GM12801 (cell line): Measurements from ENCODE around the gene MYL10.

Source experiments
- TF ChIP-seq, protein P1 (sequence below): IDR thresholded peaks from one replicate; pipeline ENCODE4 v1.5.1; 2011; ENCODE audit warnings: control low read depth; ENCODE audit not compliant: insufficient read length; ENCODE audit errors: extremely low read depth

MYL10 gene

DNA sequence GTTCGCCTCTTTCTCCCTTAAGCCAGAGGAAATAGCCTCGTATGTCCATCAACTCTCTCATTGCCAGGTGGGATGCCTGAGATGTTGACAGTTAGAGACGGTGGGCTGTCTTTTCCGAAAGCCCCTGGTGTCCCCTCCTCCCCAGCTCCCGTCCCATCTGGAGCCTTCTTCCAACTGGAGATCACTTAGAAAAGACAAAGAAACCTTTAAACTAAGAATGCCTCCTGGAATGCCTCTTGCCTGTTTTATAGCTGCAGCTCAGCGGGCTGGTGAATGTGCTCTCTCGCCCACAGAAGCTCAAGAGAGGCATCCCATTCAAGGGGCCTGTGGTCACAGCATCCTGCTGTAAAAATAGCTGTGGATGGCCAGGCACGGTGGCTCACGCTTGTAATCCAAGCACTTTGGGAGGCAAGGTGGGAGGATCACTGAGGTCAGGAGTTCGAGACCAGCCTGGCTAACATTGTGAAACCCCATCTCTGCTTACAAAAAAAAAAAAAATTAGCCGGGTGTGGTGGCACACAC, 5.2 kb upstream of the MYL10 start:
- TF ChIP-seq, protein P1, sequence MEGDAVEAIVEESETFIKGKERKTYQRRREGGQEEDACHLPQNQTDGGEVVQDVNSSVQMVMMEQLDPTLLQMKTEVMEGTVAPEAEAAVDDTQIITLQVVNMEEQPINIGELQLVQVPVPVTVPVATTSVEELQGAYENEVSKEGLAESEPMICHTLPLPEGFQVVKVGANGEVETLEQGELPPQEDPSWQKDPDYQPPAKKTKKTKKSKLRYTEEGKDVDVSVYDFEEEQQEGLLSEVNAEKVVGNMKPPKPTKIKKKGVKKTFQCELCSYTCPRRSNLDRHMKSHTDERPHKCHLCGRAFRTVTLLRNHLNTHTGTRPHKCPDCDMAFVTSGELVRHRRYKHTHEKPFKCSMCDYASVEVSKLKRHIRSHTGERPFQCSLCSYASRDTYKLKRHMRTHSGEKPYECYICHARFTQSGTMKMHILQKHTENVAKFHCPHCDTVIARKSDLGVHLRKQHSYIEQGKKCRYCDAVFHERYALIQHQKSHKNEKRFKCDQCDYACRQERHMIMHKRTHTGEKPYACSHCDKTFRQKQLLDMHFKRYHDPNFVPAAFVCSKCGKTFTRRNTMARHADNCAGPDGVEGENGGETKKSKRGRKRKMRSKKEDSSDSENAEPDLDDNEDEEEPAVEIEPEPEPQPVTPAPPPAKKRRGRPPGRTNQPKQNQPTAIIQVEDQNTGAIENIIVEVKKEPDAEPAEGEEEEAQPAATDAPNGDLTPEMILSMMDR = no peak

DNA sequence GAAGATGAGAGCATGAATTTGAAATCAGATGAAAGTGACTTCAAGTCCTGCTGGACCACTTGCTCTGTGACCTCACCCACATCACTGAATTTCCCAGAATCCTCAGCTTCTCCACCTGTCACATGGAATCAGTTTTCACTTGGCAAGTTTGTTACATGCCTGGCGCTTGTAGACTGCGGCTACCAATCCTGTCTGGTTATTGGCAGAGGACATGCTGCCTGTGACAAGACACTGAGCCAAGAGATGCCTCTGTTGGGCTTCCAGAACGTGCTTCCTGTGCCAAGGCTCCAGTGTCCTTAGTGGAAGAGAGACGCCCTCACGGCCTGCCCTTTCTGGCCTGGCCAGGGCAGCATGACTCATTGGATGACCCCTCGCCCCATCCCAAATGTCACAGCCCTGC, 4.4 kb upstream of the MYL10 start:
- TF ChIP-seq, protein P1 = no peak

DNA sequence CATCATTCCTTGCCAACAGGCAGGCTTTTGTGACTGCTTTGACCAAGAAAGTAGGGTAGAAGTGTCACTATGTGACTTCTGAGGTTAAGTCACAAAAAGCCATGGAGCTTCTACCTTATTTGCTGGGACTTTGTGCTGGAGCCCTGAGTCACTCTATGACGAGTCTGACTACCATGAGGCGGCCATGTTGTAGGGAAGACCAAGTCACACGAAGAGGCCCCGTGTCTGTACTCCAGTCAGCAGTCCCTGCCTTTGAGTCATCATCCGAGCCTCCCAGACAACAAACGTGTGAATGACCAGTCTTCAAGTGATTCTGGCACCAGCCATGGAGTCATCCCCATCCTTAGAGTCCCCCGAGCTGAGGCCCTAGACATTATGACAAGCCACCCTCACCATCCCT, 3.5 kb upstream of the MYL10 start:
- TF ChIP-seq, protein P1 = no peak

DNA sequence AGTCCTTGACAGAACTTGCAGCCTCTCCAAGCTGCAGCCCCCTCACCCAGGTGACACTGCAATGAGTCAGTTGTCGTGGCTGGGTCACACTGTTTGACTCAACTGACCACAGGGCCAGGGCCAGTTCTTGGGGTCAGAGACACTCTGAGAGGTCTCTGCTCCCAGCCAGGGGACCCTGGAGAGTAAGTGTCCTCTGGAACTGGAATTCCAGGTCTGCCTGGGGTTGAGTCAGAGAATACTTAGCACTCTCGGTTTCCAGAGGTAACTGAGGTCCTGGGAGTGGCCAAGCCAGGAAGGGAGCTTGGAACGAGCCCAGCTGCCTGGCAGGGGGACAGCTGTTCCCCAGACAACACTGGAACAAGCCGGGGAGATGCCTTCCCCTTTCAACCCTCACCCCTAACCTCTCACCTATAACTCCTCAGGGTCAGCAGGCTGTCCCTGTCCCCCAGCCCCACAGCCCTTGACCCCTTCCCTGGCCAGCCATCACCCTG, 2.2 kb upstream of the MYL10 start:
- TF ChIP-seq, protein P1 = no peak

DNA sequence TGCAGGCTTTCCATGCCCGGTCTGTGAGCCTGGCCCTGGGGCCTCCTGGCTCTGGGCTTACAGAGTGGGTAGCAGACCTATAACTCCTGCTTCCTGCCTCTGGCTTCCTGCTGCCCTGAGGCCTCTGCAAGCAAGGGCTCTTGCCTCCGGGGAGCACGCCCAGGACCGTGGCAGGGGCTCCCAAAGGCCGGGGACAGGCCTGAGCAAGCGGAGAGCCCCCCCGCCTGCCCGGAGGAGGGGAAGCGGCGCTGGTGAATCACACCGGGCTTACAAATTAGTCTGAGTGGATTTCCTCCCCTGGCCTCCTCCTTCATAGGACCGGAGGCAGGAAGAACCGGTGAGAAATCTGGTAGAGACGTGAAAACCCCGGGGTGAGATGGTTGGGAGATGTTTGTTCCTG, 1.5 kb upstream of the MYL10 start:
- TF ChIP-seq, protein P1 = no peak

DNA sequence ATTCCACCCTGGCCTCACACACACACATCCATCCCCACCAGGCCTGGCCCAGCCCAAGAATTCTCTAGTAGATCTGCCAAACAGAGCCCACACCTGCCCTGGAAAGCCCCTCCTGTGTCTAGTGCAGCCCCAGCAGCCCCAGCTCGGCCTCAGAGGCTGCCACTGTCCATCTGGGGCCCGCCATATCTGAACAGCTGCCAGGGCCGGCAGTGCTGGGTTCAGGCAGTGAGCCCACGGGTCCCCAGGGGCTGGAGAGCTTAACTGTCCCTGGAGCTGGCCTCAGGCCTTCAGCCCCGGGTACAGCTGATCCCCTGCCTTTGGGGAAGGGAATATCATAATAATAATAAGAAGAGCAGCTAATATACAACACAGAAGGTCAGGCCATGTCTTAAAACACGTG, 574 bp downstream of the MYL10 start:
- TF ChIP-seq, protein P1 = no peak

DNA sequence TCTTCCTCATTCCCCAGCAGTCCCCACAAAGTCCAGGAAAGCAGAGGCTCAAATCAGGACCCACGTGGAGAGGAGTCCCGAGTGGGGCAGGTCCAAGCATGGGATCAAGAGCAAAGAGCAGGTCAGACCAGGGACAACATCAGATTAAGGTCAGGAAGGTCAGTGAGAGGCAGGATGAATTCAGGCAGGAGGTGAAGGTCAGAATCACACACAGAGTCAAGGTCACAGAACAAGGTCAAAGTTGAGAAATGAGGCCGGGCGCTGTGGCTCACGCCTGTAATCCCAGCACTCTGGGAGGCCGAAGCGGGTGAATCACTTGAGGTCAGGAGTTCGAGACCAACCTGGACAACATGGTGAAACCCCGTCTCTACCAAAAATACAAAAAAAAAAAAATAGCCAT, 2.3 kb downstream of the MYL10 start:
- TF ChIP-seq, protein P1 = no peak
